Heart left ventricle (tissue), 13 donors: ENCODE results near the gene NSD1.
A peak's percentile ranks its signal among the peaks of the same experiment; 100 is the strongest.

ENCODE experiments used
- CTCF ChIP-seq, 12 donors: fragments of 200-600 bp; sonication (generic) in 4 of 12; IDR thresholded peaks; one replicate each; pipeline versions ENCODE4 v1.5.0 to v1.8.0; 2018 to 2022; ENCODE audit warnings: antibody characterized with exemption in 12 of 12, mild to moderate bottlenecking in 5 of 12
- POLR2A ChIP-seq, 2 donors: fragments of 450-650 bp; IDR thresholded peaks; one replicate each; pipeline ENCODE4 v1.6.1; 2017; ENCODE audit warnings: antibody characterized with exemption in 2 of 2, mild to moderate bottlenecking in 2 of 2, moderate library complexity in 2 of 2
- donor health status: ischemic (EF 13 %, LVEDD 7.1; RV severe dilation, severe dysfunction).
- donor health status: DM: no; HTN: yes; CAD: no.
- donor health status: DM: no; HTN: no; CAD: no.
- donor health status: ischemic (EF 25% LVEDD 6.9; RV normal size, moderate dysfunction).
- donor health status: ischemic (EF 25% LVEDD 5.7; RV mildly dilated, moderate dysfunction).
- donor health status: ischemic (EF 35%, LVEDD 5.7; RV mildly dilated, moderate dysfunction).
- donor health status: nonischemic (EF 11% LVEDD 7.7; RV severe dilation, severe dysfunction).
- donor health status: DM: yes; HTN: yes; CAD: no.
- donor health status: PGD.
- donor health status: ischemic (EF 29% LVEDD 5.4; RV normal size, mild dysfunction).
- donor health status: nonischemic (EF 23%, LVEDD 6.1; RV moderate dilation, normal function).

DNA sequence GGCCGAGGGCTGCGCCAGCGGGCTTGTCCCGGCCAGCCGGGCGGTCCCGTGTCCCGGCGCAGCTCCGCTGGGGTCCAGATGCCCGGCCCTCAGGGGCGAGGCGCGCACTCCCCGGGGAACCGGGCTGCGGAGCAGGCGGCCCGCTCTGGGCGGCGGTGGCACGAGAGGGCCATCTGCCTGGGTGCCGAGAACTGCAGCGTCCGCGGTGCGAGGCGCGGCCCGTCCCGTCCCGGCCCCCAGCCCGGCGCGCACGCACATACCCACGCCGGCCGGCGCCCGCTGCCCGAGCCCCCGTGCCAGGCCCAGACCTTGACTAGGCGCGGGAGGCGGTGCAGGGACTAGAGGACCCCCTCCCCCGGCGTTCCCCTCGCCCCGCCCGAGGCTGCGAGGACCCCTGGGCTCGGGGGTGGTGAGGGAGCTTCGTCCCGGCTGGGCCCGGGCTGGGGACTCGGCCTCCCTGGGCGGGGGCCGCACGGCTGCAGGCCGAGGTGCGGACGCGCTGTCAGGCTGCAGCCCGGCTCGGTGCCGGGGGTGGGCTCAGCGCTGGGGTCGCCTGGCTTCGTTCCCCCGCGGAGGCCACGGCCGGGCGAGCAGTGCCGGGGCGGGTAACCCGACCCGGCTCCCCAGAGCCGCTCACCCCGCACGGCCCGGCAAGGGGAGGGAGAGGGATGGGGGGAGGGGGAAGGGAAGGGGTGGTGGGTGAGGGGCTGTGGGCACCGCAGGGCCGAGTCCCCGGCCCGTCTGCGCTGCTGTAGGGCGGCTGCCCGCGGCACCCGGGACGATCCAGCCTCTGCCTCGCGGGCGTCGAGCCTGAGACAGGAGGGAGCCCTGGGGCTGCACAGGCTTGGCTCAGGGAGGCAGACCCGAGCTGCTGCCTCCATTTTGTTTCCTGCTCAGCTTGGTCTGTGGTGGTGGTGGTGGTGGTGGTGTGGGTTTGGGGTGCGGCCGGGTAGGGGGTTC, 1.2 kb upstream of the NSD1 start:
- TF ChIP-seq POLR2A (IDR thresholded peaks at IDR 0.05) (no peak), CTCF (IDR thresholded peaks at IDR 0.05) (peak in 1 of 12 donors; percentile 9)
